Fibroblast of pulmonary artery (primary cell): Measurements from ENCODE around the gene PTPRM.

Source experiments
- DNase-seq: peaks from one replicate; pipeline ENCODE4 v3.0.0-alpha.2; 2010; ENCODE audit warnings: low read depth
- H3K4me3 ChIP-seq: replicated peaks from 2 replicates; pipeline ENCODE4 v1.5.1; 2011; ENCODE audit warnings: low read depth, mild to moderate bottlenecking, control low read depth, low read length, moderate library complexity
- TF ChIP-seq, protein P1 (sequence below): IDR thresholded peaks from 2 replicates; pipeline ENCODE4 v1.5.1; 2011; ENCODE audit warnings: mild to moderate bottlenecking, control low read depth, low read length, inconsistent platforms; ENCODE audit errors: missing control alignments

The PTPRM gene

GRCh38 chr18:7941533-7941932 is 374.4 kb downstream of the PTPRM start:
- DNase-seq = no peak
- TF ChIP-seq, protein P1, sequence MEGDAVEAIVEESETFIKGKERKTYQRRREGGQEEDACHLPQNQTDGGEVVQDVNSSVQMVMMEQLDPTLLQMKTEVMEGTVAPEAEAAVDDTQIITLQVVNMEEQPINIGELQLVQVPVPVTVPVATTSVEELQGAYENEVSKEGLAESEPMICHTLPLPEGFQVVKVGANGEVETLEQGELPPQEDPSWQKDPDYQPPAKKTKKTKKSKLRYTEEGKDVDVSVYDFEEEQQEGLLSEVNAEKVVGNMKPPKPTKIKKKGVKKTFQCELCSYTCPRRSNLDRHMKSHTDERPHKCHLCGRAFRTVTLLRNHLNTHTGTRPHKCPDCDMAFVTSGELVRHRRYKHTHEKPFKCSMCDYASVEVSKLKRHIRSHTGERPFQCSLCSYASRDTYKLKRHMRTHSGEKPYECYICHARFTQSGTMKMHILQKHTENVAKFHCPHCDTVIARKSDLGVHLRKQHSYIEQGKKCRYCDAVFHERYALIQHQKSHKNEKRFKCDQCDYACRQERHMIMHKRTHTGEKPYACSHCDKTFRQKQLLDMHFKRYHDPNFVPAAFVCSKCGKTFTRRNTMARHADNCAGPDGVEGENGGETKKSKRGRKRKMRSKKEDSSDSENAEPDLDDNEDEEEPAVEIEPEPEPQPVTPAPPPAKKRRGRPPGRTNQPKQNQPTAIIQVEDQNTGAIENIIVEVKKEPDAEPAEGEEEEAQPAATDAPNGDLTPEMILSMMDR = no peak
- H3K4me3 ChIP-seq = no peak overlapping the region

- TF ChIP-seq, protein P1 = no peak
- DNase-seq = peak; percentile 87
- H3K4me3 ChIP-seq = no peak overlapping the region
Observed at GRCh38 chr18:7945882-7946281, 378.8 kb downstream of the PTPRM start.

GRCh38 chr18:7946734-7947377 is 379.7 kb downstream of the PTPRM start:
- peak overlapping the region; percentile 52 for H3K4me3 ChIP-seq

GRCh38 chr18:7950380-7951136 is 383.4 kb downstream of the PTPRM start:
- DNase-seq = peak; percentile 53
- TF ChIP-seq, protein P1 = no peak
- H3K4me3 ChIP-seq = no peak overlapping the region

More at GRCh38 chr18:7946734-7947377, 379.7 kb downstream of the PTPRM start:
- peak; percentile 92 for DNase-seq
- TF ChIP-seq, protein P1 = no peak

GRCh38 chr18:7953095-7953958 is 386.2 kb downstream of the PTPRM start:
- TF ChIP-seq, protein P1 = no peak
- no peak for DNase-seq
- H3K4me3 ChIP-seq = no peak overlapping the region

DNA sequence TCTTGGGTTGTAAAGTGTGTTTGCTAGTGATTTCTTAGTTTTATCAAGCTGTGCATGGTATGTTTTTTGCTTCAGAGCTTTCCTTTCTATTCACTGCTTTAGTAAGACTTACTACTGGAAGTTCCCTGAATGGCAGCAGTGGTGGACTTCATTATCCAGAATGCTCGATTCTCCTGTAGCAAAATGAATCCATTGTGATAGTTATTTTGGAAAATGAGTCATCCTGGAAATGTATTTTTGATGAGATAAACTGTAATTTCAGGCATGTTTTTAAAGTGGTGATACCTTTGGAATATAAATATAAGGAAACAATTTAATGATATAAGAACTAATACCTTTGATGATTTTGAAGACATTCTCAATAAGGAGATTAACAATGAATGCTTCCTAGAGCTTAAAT is 387.1 kb downstream of the PTPRM start:
- TF ChIP-seq, protein P1 = no peak
- H3K4me3 ChIP-seq = no peak overlapping the region
- peak; percentile 61 for DNase-seq
